ENCODE data around the gene TANGO2. TPM values are rescaled to one million over a fixed set of nuclear protein-coding genes. Genes with fewer than 3 reads are reported as not detected.

The TANGO2 gene
- total and polyA plus RNA-seq, 2 donors (not counting 1 experiment from before 2014, with no cell fraction given), result 75.5 to 75.6 TPM

DNA sequence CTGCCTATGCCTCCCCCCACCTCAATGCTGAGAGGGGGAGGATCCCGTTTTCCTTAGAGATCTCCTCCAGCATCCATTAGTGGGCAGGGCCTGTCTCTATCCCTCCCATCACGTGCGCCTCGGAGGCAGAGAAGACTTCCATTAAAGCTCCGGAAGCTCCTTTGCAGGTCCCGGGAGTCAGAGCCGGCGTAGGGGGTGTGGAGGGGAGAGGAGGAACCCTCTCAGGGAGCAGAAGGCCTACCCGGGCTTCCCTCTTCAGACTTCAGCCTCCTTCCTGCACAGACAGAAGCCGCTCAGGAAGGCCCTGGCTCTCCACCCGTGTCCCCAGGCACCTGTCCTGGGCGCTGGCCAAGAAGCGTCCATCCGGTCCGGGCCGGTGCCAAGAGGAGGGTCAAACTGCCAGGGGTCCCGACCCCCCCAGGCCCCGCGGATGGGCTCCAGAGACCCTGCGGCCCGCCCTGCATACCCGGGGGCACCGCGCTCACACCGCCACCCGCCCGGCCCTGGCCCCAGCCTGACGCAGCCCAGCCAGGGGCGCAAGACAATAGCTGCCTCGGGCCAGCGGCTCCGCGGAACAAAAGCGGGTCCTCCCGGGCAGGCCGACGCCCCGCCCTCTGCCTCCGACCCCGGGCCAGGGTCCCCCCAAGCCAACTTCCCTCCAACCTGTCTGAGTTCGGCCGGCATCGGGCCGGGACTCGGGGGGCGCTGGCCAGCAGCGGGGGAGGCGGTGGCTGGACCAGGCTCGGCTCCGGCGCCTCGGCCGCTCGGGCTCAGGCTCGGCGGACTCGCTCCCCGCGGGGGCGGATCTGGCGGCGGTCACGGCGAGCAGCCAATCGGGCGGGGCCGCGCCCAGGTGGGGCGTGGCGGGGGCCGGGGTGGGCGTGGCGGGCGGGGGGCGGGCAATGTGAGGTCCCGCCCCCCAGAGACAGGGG is 34.2 kb upstream of the TANGO2 start:
- Mint-ChIP-seq H3K27me3 (no peaks in the 10 kb centered on the region), H3K9me3 (ENCODE audit: insufficient read depth) (no peaks in the 10 kb centered on the region), H3K27ac (no peak overlapping the region), H3K4me1 (peaks cover 7% of the 10 kb centered on the region), H3K4me3 (peak overlapping the region; percentile 72)
- ATAC-seq (ENCODE audit: low read depth) (peak; percentile 89), DNase-seq (peak; percentile 78)
- Histone ChIP-seq H3K27me3 (replicated peaks in 1 of 4; ENCODE audit: control extremely low read depth in 1 of 4, control insufficient read depth in 3 of 4, insufficient read depth in 4 of 4, low read length in 3 of 4) (peaks cover 0 to 11% (median 0%) of the 10 kb centered on the region in 4 experiments), H3K4me1 (ENCODE audit: control insufficient read depth in 2 of 2, insufficient read depth in 2 of 2, low read length in 2 of 2) (peaks cover 10 to 13% of the 10 kb centered on the region in 2 donors), H3K79me2 (ENCODE audit: control insufficient read depth, insufficient read depth, low read length) (no peaks in the 10 kb centered on the region), H3K27ac (ENCODE audit: low read length in 2 of 2) (no peak overlapping the region), H3K36me3 (replicated peaks in 1 of 2; ENCODE audit: control extremely low read depth in 1 of 2, control insufficient read depth in 1 of 2, extremely low read depth in 1 of 2, insufficient read depth in 2 of 2, low read length in 1 of 2) (no peaks in the 10 kb centered on the region), H2AFZ (ENCODE audit: insufficient read depth, low read depth, low read length, poor library complexity, severe bottlenecking) (peak overlapping the region; percentile 85), H3K4me3 (ENCODE audit: control extremely low read depth in 1 of 5, extremely low read depth in 1 of 5, insufficient read depth in 1 of 5, low read depth in 2 of 5, low read length in 4 of 5) (peak overlapping the region in 4 of 5 experiments; percentile 41 to 66 (median 64)), H3K4me2 (replicated peaks; ENCODE audit: low read depth, low read length, poor library complexity, severe bottlenecking) (peak overlapping the region; percentile 99), H3K9ac (ENCODE audit: low read length) (peak overlapping the region; percentile 72), H3K9me3 (ENCODE audit: control extremely low read depth in 1 of 3, control insufficient read depth in 2 of 3, insufficient read depth in 1 of 3, low read length in 2 of 3) (peaks cover 0 to 4% (median 0%) of the 10 kb centered on the region in 3 donors), H4K20me1 (ENCODE audit: control insufficient read depth, insufficient read depth, low read length, poor library complexity, severe bottlenecking) (no peaks in the 10 kb centered on the region)
- 4% methylated on average over 60 of the region's 76 CpGs for WGBS (ENCODE audit: insufficient coverage)
- ChIA-PET CTCF (interaction anchor here (1.1 to 1.4 kb wide), 2 partner anchors 17 to 26 kb away, joined by 3 to 4 read pairs; no protein-coding TSS in a partner anchor), POLR2A (no interaction called here)
- intact Hi-C loops (cut with micrococcal nuclease), result loop anchor here (1.0 to 5.0 kb wide), 3 partner anchors 16 to 51 kb away; partner anchors contain the start of gene ARVCF
- TF ChIP-seq EZH2 (IDR thresholded peaks at IDR 0.05; ENCODE audit: borderline replicate concordance, insufficient read depth, low read depth, low read length, poor library complexity, severe bottlenecking), result no peak
- TF ChIP-seq, protein P1, sequence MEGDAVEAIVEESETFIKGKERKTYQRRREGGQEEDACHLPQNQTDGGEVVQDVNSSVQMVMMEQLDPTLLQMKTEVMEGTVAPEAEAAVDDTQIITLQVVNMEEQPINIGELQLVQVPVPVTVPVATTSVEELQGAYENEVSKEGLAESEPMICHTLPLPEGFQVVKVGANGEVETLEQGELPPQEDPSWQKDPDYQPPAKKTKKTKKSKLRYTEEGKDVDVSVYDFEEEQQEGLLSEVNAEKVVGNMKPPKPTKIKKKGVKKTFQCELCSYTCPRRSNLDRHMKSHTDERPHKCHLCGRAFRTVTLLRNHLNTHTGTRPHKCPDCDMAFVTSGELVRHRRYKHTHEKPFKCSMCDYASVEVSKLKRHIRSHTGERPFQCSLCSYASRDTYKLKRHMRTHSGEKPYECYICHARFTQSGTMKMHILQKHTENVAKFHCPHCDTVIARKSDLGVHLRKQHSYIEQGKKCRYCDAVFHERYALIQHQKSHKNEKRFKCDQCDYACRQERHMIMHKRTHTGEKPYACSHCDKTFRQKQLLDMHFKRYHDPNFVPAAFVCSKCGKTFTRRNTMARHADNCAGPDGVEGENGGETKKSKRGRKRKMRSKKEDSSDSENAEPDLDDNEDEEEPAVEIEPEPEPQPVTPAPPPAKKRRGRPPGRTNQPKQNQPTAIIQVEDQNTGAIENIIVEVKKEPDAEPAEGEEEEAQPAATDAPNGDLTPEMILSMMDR (IDR thresholded peaks at IDR 0.05), result no peak

Measured in B cell (primary cell).